Measurements from ENCODE around the gene RNASEH2B.

DNA sequence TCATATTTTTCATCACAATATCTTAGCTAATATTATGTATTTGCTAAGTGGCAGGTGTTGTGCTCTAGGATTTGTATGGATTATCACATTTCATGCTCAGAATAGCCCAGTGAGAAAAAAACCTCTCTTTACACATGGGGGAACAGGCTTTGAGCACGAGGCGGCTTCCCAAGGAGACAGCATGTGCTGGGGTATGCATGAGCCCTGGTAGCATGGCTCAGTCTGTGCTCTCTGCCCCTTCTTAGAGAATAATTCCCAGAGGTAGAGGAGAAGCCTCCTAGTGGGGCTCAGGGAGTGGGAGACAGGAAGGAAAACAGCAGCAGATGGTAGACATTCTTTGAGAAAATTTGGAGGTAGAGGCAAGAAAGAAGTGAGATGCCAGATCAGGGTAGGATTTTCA is 31.6 kb downstream of the RNASEH2B start:
- TF ChIP-seq, protein P1, sequence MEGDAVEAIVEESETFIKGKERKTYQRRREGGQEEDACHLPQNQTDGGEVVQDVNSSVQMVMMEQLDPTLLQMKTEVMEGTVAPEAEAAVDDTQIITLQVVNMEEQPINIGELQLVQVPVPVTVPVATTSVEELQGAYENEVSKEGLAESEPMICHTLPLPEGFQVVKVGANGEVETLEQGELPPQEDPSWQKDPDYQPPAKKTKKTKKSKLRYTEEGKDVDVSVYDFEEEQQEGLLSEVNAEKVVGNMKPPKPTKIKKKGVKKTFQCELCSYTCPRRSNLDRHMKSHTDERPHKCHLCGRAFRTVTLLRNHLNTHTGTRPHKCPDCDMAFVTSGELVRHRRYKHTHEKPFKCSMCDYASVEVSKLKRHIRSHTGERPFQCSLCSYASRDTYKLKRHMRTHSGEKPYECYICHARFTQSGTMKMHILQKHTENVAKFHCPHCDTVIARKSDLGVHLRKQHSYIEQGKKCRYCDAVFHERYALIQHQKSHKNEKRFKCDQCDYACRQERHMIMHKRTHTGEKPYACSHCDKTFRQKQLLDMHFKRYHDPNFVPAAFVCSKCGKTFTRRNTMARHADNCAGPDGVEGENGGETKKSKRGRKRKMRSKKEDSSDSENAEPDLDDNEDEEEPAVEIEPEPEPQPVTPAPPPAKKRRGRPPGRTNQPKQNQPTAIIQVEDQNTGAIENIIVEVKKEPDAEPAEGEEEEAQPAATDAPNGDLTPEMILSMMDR (IDR thresholded peaks at IDR 0.05): no peak
- no peak for TF ChIP-seq POLR2A (IDR thresholded peaks at IDR 0.05)
- TF ChIP-seq POLR2AphosphoS5 (IDR thresholded peaks at IDR 0.05): no peak

Measured in breast epithelium (tissue), 3 donors.